ENCODE results near the gene OR8A1.
"Not testable (repeated sequence)": the region's sequence is repeated elsewhere in the genome, so short reads cannot be mapped to it uniquely, and the experiment has no call there.

The OR8A1 gene

DNA sequence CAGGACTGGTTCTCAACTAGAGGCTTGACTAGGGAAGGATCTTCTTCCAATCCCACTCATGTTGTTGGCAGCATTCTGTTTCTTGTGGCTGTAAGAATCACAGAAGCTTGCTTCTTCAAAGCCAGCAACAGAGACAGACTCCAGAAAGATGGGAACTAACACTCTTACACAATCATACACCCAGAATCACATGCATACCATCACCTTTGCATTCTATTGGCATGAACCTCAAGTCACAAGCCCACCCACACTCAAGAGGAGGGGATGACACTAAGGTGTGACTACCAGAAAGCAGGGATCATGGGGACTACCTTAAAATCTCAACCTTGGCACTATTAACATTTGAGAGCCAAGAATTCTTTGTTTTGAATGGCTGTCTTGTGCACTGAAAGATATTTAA lies 27.8 kb downstream of the OR8A1 start:
- DNase-seq = no peak

DNA sequence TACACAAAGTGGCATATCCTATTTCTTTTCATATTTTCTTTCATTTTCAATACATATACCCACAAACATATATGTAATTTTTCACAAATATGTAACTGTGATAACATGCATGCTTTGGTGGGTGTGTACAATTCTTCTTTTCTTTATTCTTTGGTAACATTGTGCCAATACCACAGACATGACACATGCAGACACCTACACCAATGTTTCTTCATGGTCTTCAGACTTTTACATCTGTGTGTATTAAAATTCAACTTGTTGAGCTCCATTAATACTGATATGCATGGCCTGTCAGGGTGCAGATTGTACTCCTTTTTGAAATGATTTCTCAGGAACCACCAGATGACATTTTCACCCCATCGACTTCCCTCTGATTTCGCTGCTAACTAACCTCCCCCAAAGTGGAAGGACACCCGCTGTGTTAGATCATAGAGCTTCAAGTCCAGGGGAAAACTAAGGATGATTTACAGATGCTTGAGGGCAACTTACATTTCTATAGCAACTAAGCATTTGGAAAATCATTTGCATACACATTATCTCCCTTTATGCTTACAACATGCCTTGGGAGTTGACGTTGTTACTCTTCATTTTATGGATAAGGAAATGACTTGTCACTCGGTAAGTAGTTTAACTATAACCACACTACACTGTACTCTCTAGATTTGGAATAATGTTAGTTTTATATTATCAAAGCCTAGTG lies 31.0 kb downstream of the OR8A1 start:
- no peak for DNase-seq

DNA sequence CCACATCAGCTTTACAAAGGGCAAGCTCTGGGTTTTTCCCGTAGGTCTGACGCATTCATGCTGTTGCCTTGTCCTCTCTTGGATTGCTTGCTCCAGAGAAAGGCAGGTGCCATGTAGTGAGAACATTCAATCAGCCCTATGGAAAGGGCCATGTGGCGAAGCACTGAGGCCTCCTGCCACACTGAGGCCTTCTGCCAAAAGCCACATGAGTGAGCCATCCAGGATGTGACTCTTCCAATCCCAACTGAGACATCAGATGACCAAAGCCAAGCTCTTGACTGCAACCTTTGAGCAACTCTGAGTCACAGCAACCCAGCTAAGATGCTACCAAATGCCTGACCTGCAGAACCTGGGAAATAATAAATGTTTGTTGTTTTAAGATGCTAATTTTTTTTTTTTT lies 32.4 kb downstream of the OR8A1 start:
- no peak for DNase-seq

DNA sequence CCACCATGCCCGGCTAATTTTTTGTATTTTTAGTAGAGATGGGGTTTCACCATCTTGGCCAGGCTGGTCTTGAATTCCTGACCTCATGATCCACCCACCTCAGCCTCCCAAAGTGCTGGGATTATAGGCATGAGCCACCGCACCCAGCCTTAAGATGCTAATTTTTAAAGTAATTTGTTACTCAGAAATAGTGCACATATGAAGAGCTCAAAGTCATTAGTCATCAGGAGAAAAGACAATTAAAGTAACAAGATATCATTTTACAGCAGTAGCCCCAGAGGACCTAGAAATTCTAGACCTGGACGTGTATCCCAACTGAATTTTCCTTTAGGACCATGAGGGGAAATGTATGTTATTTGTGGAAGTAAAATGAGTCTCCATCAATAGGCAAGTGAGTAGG lies 32.9 kb downstream of the OR8A1 start:
- not testable (repeated sequence) for DNase-seq

DNA sequence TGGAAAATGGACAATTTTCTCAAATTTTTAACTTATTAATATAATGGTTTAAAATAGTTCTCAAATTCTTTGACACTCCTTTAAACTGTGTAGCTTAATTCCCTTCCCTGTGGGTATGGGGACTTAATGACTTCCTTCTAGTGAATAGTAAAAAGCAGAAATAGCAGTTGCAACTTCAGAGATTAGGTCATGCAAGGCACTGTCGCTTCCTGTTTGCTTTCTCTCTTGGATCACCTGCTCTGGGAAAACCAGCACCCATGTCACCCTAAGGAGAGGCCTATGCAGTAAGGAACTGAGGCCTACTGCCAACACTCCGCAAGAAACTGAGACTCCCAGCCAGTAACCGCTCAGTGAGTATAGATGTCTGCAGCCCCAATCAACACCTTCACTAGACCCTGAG lies 35.9 kb downstream of the OR8A1 start:
- DNase-seq = no peak

DNA sequence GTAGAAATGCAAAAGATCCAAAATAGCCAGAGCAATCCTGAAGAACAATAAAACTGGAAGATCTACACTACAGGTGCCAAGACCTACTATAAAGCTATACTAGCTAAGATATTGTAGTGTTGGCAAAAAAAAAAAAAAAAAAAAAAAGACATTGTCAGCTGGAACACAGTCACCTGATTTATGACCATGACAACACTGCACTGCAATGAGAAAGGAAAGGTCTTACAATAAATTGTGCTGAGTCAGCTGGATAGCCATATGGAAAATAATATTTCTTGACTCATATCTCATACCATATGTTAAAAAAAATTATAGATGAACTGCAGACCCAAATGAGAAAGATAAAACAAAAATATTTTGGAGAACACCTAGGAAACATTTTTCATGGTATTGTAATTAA lies 38.4 kb downstream of the OR8A1 start:
- no peak for DNase-seq

DNA sequence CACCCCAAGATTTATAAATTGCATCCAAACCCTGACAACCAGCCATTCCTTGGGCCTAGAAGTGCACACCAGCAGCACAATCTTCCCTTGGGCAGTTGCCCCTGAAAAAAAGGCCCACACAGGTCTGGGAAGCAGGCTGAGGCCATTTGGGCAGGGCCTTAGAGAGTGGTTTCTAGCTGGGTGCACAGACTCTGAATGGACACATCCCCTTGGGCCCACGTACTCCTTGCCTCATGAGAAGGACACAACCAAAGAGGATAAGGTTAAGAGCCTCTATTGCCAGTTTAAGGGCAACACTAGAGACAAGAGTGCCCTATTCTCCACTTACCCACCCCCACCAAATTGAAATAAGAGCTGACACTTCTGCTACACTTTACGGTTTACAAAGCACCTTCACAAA lies 40.5 kb downstream of the OR8A1 start:
- DNase-seq = no peak

DNA sequence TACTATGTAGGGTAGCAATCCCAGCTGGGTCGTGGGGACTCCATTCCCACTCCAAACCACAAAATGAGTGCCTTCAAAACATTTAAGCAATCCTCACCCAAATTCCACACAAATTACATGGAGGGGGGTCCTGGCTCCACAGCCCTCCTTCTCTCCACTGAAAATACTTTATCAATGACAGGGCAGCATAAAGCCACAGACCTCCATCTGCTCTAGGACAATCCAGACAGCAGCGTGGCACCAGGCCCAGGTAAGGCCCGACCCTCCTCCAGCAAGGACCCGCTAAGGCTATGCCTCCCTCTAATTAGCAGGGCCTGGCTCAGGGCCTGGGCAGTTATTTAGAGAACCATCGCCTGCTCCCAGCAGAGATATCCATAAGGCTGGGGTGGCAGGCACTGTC lies 41.3 kb downstream of the OR8A1 start, which contains the start of gene PANX3:
TSS of gene PANX3 (plus strand) at position 365 of the 400 bp plus-strand sequence. CDS start 129 bp downstream, outside the sequence.
- DNase-seq = no peak

DNA sequence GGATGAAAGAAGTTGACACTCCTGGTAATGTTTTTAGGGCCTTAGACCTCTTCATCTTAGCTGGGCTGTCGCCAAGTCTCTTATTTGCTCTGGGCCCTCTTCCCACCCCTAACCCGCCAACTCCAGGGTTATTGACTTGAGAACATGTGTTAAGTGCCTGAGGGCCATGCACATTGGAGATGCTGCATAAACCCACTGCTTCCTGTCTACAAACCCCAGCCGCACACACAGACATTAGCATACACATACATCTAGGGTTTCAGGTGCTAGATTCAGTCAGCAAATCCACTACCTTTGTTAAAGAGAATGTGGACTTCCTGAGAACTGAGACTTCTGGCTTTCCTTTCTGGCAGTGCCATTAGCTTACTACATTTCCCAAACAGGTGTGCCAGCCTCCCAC lies 42.2 kb downstream of the OR8A1 start:
- DNase-seq = no peak

DNA sequence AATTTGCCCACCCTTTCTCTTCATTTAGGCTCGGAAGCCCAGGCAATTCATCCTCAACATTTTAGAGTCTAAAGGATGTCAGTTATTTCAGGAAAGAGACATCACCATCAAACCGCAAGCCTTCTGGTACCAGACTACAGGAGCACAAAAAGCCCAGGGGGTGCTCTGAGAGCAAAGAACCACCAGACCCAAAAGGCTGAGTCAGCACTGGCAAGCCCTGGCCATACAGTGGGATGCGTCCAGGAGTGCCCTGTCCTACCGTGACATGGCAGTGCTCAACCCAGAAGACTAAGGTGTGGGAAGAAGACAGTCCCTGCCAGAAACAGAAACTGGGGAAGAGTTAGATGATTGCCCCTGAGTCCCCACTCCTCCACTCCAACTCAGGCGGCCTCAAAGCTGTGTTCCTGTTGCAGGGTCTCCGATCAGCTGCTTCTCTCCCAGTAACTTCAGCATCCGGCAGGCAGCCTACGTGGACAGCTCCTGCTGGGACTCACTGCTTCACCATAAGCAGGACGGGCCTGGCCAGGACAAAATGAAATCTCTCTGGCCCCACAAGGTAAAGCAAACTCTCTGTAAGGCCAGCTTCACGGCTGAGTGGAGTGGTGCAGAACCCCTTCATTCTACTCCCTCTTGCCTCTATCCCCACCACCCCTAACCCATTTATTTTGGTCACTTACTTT lies 42.9 kb downstream of the OR8A1 start:
- no peak for DNase-seq

DNA sequence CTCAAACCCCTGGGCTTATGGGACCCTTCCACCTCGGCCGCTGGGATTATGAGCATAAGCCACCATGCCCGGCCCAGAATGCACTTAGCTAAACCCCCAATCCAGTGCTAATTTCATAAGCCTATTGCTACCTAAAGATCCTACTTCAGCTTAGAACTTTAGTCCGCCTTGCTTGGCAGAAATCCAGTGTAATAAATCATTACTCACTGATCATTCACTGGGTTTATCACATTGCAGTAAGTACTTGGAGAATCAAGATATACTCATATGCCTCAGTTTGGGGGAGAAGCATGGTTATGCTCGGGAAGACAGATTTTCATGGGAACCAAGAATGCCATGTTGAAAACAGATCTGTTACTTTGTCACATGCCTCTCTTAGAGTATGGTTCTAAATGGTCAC lies 49.1 kb downstream of the OR8A1 start:
- no peak for DNase-seq

All from NCI-H1694 (cell line).